Measurements from ENCODE around the gene OPCML. TPM values are rescaled to one million over a fixed set of nuclear protein-coding genes. Genes with fewer than 3 reads are reported as not detected.

The OPCML gene
- total RNA-seq, 5 donors from 2014 or later (not counting 1 experiment from before 2014, with no cell fraction given): not detected

DNA sequence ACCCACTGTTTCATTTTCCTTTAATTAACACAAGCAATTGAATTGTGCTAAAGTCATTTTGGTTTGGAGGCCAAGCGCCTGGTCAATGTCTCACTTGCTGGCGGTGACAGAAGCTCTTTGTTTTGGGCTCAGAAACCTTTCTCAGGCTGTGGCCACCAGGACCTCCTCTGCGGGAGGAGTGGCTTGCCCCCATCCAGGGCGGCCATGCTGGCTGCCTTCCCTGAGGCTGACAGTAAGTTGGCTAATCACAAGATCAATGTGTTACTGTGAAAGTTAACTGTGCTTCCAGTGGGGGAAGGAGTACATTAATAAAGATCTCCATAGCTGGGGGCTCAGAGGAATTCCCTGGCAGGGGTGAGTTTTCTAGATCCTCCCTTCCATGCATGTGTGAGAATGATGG lies 1087.4 kb downstream of the OPCML start:
- Mint-ChIP-seq H3K4me3 (no peak overlapping the region), H3K36me3 (no peaks in the 10 kb centered on the region), H3K9me3 (peaks cover 4 to 6% (median 4%) of the 10 kb centered on the region in 3 donors), H3K27me3 (peaks cover 3 to 4% of the 10 kb centered on the region in 2 donors), H3K4me1 (no peaks in the 10 kb centered on the region), H3K27ac (no peak overlapping the region)
- ChIA-PET POLR2A (no interaction called here), CTCF (no interaction called here)
- Histone ChIP-seq H3K9me3 (no peaks in the 10 kb centered on the region), H3K36me3 (ENCODE audit: control insufficient read depth in 2 of 2, extremely low read depth in 1 of 2, insufficient read depth in 1 of 2, low read length in 1 of 2) (no peaks in the 10 kb centered on the region), H3K27me3 (replicated peaks in 1 of 2; ENCODE audit: control insufficient read depth in 2 of 2, extremely low read depth in 1 of 2, insufficient read depth in 2 of 2, low read length in 1 of 2) (no peaks in the 10 kb centered on the region), H3K4me1 (ENCODE audit: control insufficient read depth in 1 of 2, extremely low read depth in 1 of 2, insufficient read depth in 2 of 2, low read length in 2 of 2) (no peaks in the 10 kb centered on the region), H3K27ac (ENCODE audit: low read length) (no peak overlapping the region), H3K4me3 (ENCODE audit: control insufficient read depth in 1 of 2, extremely low read depth in 1 of 2, low read length in 1 of 2) (no peak overlapping the region)
- no CpG with 5 or more reads among the region's 4 CpGs for WGBS (ENCODE audit: insufficient coverage)
- DNase-seq: no peak
- ATAC-seq (replicated peaks in 1 of 4): no peak

DNA sequence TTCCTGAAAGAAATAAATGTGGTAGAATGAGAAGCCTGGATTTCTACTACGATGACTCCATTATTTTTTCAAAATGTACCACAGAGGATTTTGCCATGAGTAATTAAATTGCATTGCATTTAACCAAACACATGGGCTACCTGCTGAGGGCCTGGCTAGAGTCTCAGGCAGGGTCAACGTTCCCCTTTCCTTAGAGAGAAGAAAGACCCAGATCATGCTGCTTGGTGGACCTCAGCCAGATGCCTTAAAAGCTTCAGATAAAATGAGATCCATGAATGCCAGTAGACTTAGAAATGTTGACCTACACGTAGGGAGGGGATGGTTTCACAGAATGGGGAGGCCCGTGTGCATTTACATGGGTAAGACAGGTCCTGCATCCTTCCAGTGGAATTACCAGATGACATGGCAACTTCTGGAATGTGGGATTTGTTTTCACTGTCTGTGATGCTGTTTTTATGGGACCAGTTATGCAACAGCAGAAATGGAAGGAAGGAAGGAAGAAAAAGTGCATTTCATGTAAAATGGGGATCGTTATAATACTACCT lies 1092.5 kb downstream of the OPCML start:
- no peak overlapping the region for H3K4me3 Mint-ChIP-seq
- no peaks in the 10 kb centered on the region for H3K4me1 Mint-ChIP-seq
- WGBS (ENCODE audit: insufficient coverage): 75% methylated on average over 3 of the region's 5 CpGs
- peaks cover 3 to 4% of the 10 kb centered on the region in 2 donors for H3K27me3 Mint-ChIP-seq
- H3K27ac Mint-ChIP-seq: no peak overlapping the region
- no peak for DNase-seq
- peaks cover 0 to 16% (median 6%) of the 10 kb centered on the region in 3 donors for H3K9me3 Mint-ChIP-seq
- Histone ChIP-seq H3K9me3 (no peaks in the 10 kb centered on the region), H3K27ac (ENCODE audit: low read length) (no peak overlapping the region), H3K27me3 (replicated peaks in 1 of 2; ENCODE audit: control insufficient read depth in 2 of 2, extremely low read depth in 1 of 2, insufficient read depth in 2 of 2, low read length in 1 of 2) (no peaks in the 10 kb centered on the region), H3K4me3 (ENCODE audit: control insufficient read depth in 1 of 2, extremely low read depth in 1 of 2, low read length in 1 of 2) (no peak overlapping the region), H3K4me1 (ENCODE audit: control insufficient read depth in 1 of 2, extremely low read depth in 1 of 2, insufficient read depth in 2 of 2, low read length in 2 of 2) (no peaks in the 10 kb centered on the region), H3K36me3 (ENCODE audit: control insufficient read depth in 2 of 2, extremely low read depth in 1 of 2, insufficient read depth in 1 of 2, low read length in 1 of 2) (no peaks in the 10 kb centered on the region)
- ChIA-PET POLR2A (no interaction called here), CTCF (no interaction called here)
- H3K36me3 Mint-ChIP-seq: no peaks in the 10 kb centered on the region
- ATAC-seq (replicated peaks in 1 of 4): no peak

DNA sequence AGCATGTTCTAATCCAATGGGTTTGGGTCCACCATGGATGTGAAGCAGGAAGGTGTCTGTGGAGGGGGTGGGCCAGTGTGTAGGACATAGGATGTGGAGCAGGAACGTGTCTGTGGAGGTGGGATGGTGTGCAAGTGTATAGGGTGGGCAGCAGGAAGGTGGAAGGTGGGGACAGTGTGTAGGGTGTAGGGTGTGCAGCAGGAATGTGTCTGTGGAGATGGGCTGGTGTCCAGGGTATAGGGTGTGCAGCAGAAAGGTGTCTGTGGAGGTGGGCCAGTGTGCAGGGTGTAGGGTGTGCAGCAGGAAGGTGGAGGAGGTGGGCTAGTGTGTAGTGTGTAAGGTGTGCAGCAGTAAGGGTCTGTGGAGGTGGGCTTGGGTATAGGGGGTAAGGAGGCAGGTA lies 1093.9 kb downstream of the OPCML start:
- H3K4me3 ChIP-seq (ENCODE audit: control insufficient read depth in 1 of 2, extremely low read depth in 1 of 2, low read length in 1 of 2): no peak overlapping the region
- no peak overlapping the region for H3K4me3 Mint-ChIP-seq
- DNase-seq (no peak), ATAC-seq (replicated peaks in 1 of 4) (no peak)
- no peak overlapping the region for H3K27ac ChIP-seq (ENCODE audit: low read length)
- ChIA-PET POLR2A (no interaction called here), CTCF (no interaction called here)
- H3K36me3 Mint-ChIP-seq: no peaks in the 10 kb centered on the region
- WGBS (ENCODE audit: insufficient coverage): 40% methylated on average over 1 of the region's 1 CpG
- no peak overlapping the region for H3K27ac Mint-ChIP-seq
- H3K4me1 ChIP-seq (ENCODE audit: control insufficient read depth in 1 of 2, extremely low read depth in 1 of 2, insufficient read depth in 2 of 2, low read length in 2 of 2): no peaks in the 10 kb centered on the region
- H3K9me3 Mint-ChIP-seq: peaks cover 0 to 16% (median 6%) of the 10 kb centered on the region in 3 donors
- peaks cover 3 to 4% of the 10 kb centered on the region in 2 donors for H3K27me3 Mint-ChIP-seq
- H3K36me3 ChIP-seq (ENCODE audit: control insufficient read depth in 2 of 2, extremely low read depth in 1 of 2, insufficient read depth in 1 of 2, low read length in 1 of 2): no peaks in the 10 kb centered on the region
- H3K9me3 ChIP-seq: no peaks in the 10 kb centered on the region
- no peaks in the 10 kb centered on the region for H3K27me3 ChIP-seq (replicated peaks in 1 of 2; ENCODE audit: control insufficient read depth in 2 of 2, extremely low read depth in 1 of 2, insufficient read depth in 2 of 2, low read length in 1 of 2)
- no peaks in the 10 kb centered on the region for H3K4me1 Mint-ChIP-seq

DNA sequence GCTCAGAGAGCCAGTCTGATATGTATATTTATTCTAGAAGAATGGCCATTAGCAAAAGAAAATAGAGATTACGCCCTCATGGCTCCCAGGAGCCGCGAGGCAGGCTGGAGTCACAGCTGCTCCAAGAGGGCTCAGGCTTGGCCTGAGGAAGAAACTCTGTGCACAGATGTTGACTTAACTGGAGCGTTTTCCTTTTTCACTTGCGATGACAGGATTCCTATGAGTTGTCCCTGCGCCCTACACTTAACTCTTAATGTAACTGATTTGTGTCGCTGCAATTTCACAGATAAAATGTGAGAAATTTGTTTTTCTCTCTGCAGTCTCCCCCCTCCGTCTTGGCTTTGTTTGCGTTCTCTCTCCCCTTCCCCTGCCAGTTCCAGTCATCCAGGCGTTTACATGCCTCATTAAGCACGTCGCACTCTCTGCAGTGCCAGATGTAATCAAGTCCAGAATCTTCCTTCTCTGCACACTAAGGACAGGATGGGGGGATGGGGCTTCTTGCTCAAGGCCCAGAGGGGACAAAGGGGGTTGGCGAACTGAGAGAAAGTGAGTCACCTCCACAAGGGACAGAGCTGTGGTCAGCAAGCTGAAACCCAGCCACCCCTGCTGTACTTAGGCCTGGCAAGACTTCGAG lies 1101.8 kb downstream of the OPCML start:
- Mint-ChIP-seq H3K27me3 (no peaks in the 10 kb centered on the region), H3K4me1 (no peaks in the 10 kb centered on the region), H3K27ac (no peak overlapping the region), H3K9me3 (peaks cover 0 to 13% (median 0%) of the 10 kb centered on the region in 3 donors), H3K4me3 (no peak overlapping the region), H3K36me3 (no peaks in the 10 kb centered on the region)
- ChIA-PET CTCF (no interaction called here), POLR2A (no interaction called here)
- H3K27me3 ChIP-seq (replicated peaks in 1 of 2; ENCODE audit: control insufficient read depth in 2 of 2, extremely low read depth in 1 of 2, insufficient read depth in 2 of 2, low read length in 1 of 2): peaks cover 0 to 7% of the 10 kb centered on the region in 2 experiments
- WGBS (ENCODE audit: insufficient coverage): 46% methylated on average over 5 of the region's 14 CpGs
- no peak overlapping the region for H3K27ac ChIP-seq (ENCODE audit: low read length)
- H3K4me1 ChIP-seq (ENCODE audit: control insufficient read depth in 1 of 2, extremely low read depth in 1 of 2, insufficient read depth in 2 of 2, low read length in 2 of 2): no peaks in the 10 kb centered on the region
- H3K4me3 ChIP-seq (ENCODE audit: control insufficient read depth in 1 of 2, extremely low read depth in 1 of 2, low read length in 1 of 2): no peak overlapping the region
- H3K9me3 ChIP-seq: no peaks in the 10 kb centered on the region
- DNase-seq: no peak
- no peaks in the 10 kb centered on the region for H3K36me3 ChIP-seq (ENCODE audit: control insufficient read depth in 2 of 2, extremely low read depth in 1 of 2, insufficient read depth in 1 of 2, low read length in 1 of 2)
- ATAC-seq (replicated peaks in 1 of 4): no peak

DNA sequence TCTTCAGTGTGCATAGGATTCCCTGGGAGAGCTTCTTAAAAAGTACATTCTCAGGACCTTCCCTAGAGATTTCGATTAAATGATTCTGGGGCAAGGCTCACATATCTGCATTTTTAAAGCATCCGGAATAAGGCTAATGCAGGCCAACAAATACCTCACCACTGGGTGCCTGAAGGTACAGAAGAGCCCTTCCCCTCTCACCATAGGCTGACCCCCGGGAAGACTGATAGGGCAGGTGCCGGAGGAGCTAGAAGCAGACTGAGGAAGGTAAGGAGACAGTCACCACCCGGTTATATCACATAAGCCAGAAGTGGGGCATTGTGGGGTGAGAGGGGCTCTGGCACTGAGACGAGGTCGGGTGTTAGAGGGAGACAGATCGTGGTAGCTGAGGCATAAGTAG lies 1102.6 kb downstream of the OPCML start:
- Mint-ChIP-seq H3K9me3 (peaks cover 0 to 13% (median 0%) of the 10 kb centered on the region in 3 donors), H3K27ac (no peak overlapping the region), H3K4me3 (no peak overlapping the region), H3K27me3 (no peaks in the 10 kb centered on the region), H3K4me1 (no peaks in the 10 kb centered on the region), H3K36me3 (no peaks in the 10 kb centered on the region)
- peaks cover 0 to 7% of the 10 kb centered on the region in 2 experiments for H3K27me3 ChIP-seq (replicated peaks in 1 of 2; ENCODE audit: control insufficient read depth in 2 of 2, extremely low read depth in 1 of 2, insufficient read depth in 2 of 2, low read length in 1 of 2)
- H3K27ac ChIP-seq (ENCODE audit: low read length): no peak overlapping the region
- POLR2A ChIA-PET: no interaction called here
- DNase-seq (no peak), ATAC-seq (replicated peaks in 1 of 4) (no peak)
- 89% methylated on average over 5 of the region's 8 CpGs for WGBS (ENCODE audit: insufficient coverage)
- no peaks in the 10 kb centered on the region for H3K36me3 ChIP-seq (ENCODE audit: control insufficient read depth in 2 of 2, extremely low read depth in 1 of 2, insufficient read depth in 1 of 2, low read length in 1 of 2)
- H3K4me1 ChIP-seq (ENCODE audit: control insufficient read depth in 1 of 2, extremely low read depth in 1 of 2, insufficient read depth in 2 of 2, low read length in 2 of 2): no peaks in the 10 kb centered on the region
- no peak overlapping the region for H3K4me3 ChIP-seq (ENCODE audit: control insufficient read depth in 1 of 2, extremely low read depth in 1 of 2, low read length in 1 of 2)
- CTCF ChIA-PET: no interaction called here
- no peaks in the 10 kb centered on the region for H3K9me3 ChIP-seq

DNA sequence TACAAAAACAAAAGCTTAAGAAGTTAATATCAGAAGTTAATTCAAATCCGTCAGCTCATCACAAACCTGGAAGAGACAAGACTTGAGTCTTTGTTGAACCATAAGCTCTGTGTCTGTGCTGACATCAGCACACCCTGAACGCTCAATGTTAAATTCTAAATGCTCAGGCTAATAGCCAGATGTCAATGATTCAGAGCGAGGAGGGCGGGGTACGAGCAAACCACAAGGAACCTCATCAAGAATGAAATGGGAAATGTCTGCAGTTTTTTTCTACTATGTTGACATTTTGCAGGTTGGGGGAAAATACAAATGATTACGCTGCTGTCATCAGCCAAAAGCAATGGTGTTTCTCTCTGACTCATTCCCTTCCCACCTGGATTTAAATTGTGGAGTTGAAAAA lies 1104.7 kb downstream of the OPCML start:
- ATAC-seq (replicated peaks in 1 of 4) (no peak), DNase-seq (no peak)
- CTCF ChIA-PET: interaction anchor here in 1 of 2 donors (0.5 kb wide), 1 partner anchor 45 kb away, joined by 6 read pairs; no protein-coding TSS in a partner anchor
- Histone ChIP-seq H3K36me3 (ENCODE audit: control insufficient read depth in 2 of 2, extremely low read depth in 1 of 2, insufficient read depth in 1 of 2, low read length in 1 of 2) (no peaks in the 10 kb centered on the region), H3K4me1 (ENCODE audit: control insufficient read depth in 1 of 2, extremely low read depth in 1 of 2, insufficient read depth in 2 of 2, low read length in 2 of 2) (no peaks in the 10 kb centered on the region), H3K27ac (ENCODE audit: low read length) (no peak overlapping the region), H3K9me3 (no peaks in the 10 kb centered on the region), H3K27me3 (replicated peaks in 1 of 2; ENCODE audit: control insufficient read depth in 2 of 2, extremely low read depth in 1 of 2, insufficient read depth in 2 of 2, low read length in 1 of 2) (peaks cover 0 to 7% of the 10 kb centered on the region in 2 experiments), H3K4me3 (ENCODE audit: control insufficient read depth in 1 of 2, extremely low read depth in 1 of 2, low read length in 1 of 2) (no peak overlapping the region)
- Mint-ChIP-seq H3K9me3 (peaks cover 0 to 13% (median 0%) of the 10 kb centered on the region in 3 donors), H3K27me3 (no peaks in the 10 kb centered on the region), H3K27ac (no peak overlapping the region), H3K36me3 (no peaks in the 10 kb centered on the region), H3K4me3 (no peak overlapping the region), H3K4me1 (no peaks in the 10 kb centered on the region)
- POLR2A ChIA-PET: no interaction called here
- WGBS (ENCODE audit: insufficient coverage): 71% methylated on average over 3 of the region's 6 CpGs
